GM19372 (cell line): Measurements from ENCODE around the gene HTR6.
"Not testable (repeated sequence)": the region's sequence is repeated elsewhere in the genome, so short reads cannot be mapped to it uniquely, and the experiment has no call there.

ENCODE experiments used
- ATAC-seq: cut with Tn5 transposase; IDR thresholded peaks from one replicate; pipeline ENCODE4 v1.9.1; 2021; ENCODE audit warnings: mild to moderate bottlenecking, low read depth, moderate library complexity; ENCODE audit not compliant: unreplicated experiment

HTR6 gene

GRCh38 chr1:19664453-19665185 lies at the start of gene HTR6:
Gene HTR6 (plus strand): TSS chr1:19664875. CDS start chr1:19665754, 879 bp downstream.
- ATAC-seq = no peak

GRCh38 chr1:19615438-19615837 lies 49.2 kb upstream of the HTR6 start:
- ATAC-seq = no peak

- no peak for ATAC-seq
These were observed 48.2 kb upstream of the HTR6 start for GRCh38 chr1:19616489-19616888.

- ATAC-seq = no peak
These were observed 47.3 kb upstream of the HTR6 start for GRCh38 chr1:19617376-19617775.

- ATAC-seq = no peak
These were observed 46.2 kb upstream of the HTR6 start for GRCh38 chr1:19618428-19618827.

GRCh38 chr1:19619697-19620384 lies 44.8 kb upstream of the HTR6 start:
- no peak for ATAC-seq

GRCh38 chr1:19620786-19621185 lies 43.9 kb upstream of the HTR6 start:
- ATAC-seq = no peak

GRCh38 chr1:19621274-19621950 lies 43.3 kb upstream of the HTR6 start:
- ATAC-seq = no peak

- no peak for ATAC-seq
These were observed 42.5 kb upstream of the HTR6 start for GRCh38 chr1:19622204-19622603.

GRCh38 chr1:19623523-19623922 lies 41.2 kb upstream of the HTR6 start:
- no peak for ATAC-seq

GRCh38 chr1:19625291-19625937 lies 39.3 kb upstream of the HTR6 start:
- ATAC-seq = no peak

GRCh38 chr1:19628879-19629278 lies 35.8 kb upstream of the HTR6 start:
- ATAC-seq = no peak

GRCh38 chr1:19629357-19629756 lies 35.3 kb upstream of the HTR6 start:
- ATAC-seq = no peak

- ATAC-seq = not testable (repeated sequence)
These were observed 34.5 kb upstream of the HTR6 start for GRCh38 chr1:19630192-19630591.

- ATAC-seq = no peak
These were observed 33.8 kb upstream of the HTR6 start for GRCh38 chr1:19630720-19631395.

GRCh38 chr1:19632211-19632610 lies 32.5 kb upstream of the HTR6 start:
- ATAC-seq = no peak

GRCh38 chr1:19633106-19633505 lies 31.6 kb upstream of the HTR6 start:
- no peak for ATAC-seq

GRCh38 chr1:19635064-19635463 lies 29.6 kb upstream of the HTR6 start:
- not testable (repeated sequence) for ATAC-seq

- ATAC-seq = no peak
These were observed 29.0 kb upstream of the HTR6 start for GRCh38 chr1:19635646-19636045.

GRCh38 chr1:19636065-19636464 lies 28.6 kb upstream of the HTR6 start:
- no peak for ATAC-seq
